Glutamatergic neuron (in vitro differentiated cells): ENCODE data around the gene AGAP1. TPM values are rescaled to one million over a fixed set of nuclear protein-coding genes. Genes with fewer than 3 reads are reported as not detected.
A peak's percentile ranks its signal among the peaks of the same experiment; 100 is the strongest.
"Not testable (repeated sequence)": the region's sequence is repeated elsewhere in the genome, so short reads cannot be mapped to it uniquely, and the experiment has no call there.

ENCODE experiments used
- DNase-seq: peaks from one replicate; pipeline ENCODE4 v3.0.0; 2022
- H3K27ac Mint-ChIP-seq: one replicate; pipeline ENCODE4 v1.8.0; 2020; ENCODE audit warnings: mild to moderate bottlenecking, mixed read lengths, inconsistent platforms; ENCODE audit not compliant: unreplicated experiment
- H3K27me3 Mint-ChIP-seq: one replicate; pipeline ENCODE4 v1.8.0; 2020; ENCODE audit warnings: mild to moderate bottlenecking, moderate library complexity, mixed read lengths, inconsistent platforms; ENCODE audit not compliant: unreplicated experiment
- H3K36me3 Mint-ChIP-seq: one replicate; pipeline ENCODE4 v1.8.0; 2020; ENCODE audit warnings: mild to moderate bottlenecking, mixed read lengths, inconsistent platforms; ENCODE audit not compliant: unreplicated experiment
- H3K4me1 Mint-ChIP-seq: one replicate; pipeline ENCODE4 v1.8.0; 2020; ENCODE audit warnings: mild to moderate bottlenecking, low read depth, mixed read lengths, inconsistent platforms; ENCODE audit not compliant: unreplicated experiment
- H3K4me3 Mint-ChIP-seq: one replicate; pipeline ENCODE4 v1.8.0; 2020; ENCODE audit warnings: mild to moderate bottlenecking, mixed read lengths, inconsistent platforms; ENCODE audit not compliant: unreplicated experiment
- H3K9me3 Mint-ChIP-seq: one replicate; pipeline ENCODE4 v1.8.0; 2020; ENCODE audit warnings: mild to moderate bottlenecking, moderate library complexity, mixed read lengths, inconsistent platforms; ENCODE audit not compliant: unreplicated experiment
- total RNA-seq: library from RNA; stranded (reverse); fragmentation: NEBNext Ultra II Directional; extraction: Animal tissue kit (Norgen Biotek cat#: 25700); gene quantifications from one replicate; pipeline ENCODE4 v1.2.1, GENCODE V29; 2021; ENCODE audit not compliant: unreplicated experiment
- TF ChIP-seq, protein P1 (sequence below): fragments of 200-600 bp; sonication (generic); IDR thresholded peaks from one replicate; pipeline ENCODE4 v1.5.0; 2021; ENCODE audit not compliant: partially characterized antibody, unreplicated experiment

Gene AGAP1
- total RNA-seq, 1 donor from 2014 or later = 153 TPM

DNA sequence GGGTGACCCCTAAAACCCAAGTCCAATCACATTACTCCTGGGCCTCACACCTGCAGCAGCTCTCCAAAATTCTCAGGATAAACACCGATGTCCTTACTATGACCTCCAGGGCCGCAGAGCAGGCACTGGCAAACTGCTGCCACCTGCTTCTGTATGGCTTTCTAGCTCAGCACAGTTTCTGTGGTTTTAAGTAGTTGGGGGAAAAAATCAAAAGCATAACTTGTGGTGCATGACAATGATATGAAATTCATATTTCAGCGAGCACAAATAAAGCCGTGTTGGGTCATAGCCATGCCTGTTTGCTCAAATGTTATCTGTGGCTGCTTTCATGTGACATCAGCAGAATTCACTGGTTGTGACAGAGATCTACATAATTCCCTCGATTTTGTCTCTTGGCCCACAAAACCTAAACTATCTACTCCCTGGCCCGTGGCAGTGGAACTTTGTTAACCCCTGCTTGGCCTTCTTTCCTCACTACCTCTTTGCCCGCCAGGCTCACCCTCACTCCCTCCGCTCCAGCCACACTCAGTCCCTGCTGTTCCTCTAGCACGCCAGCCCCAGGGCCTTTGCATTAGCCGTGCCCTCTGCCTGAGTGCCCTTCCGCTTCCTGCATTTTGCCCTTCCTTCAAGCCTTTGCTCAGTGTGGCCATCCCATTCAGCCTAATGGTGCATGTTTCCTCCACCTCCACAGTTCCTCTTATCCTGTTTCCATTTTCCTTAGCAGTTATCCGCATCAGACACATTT is 108.3 kb downstream of the AGAP1 start:
- Mint-ChIP-seq H3K9me3 (peaks cover 12% of the 10 kb centered on the region), H3K36me3 (peaks cover 7% of the 10 kb centered on the region), H3K27me3 (peaks cover 10% of the 10 kb centered on the region), H3K4me3 (no peak overlapping the region), H3K4me1 (peaks cover 20% of the 10 kb centered on the region), H3K27ac (no peak overlapping the region)
- DNase-seq = no peak
- TF ChIP-seq, protein P1, sequence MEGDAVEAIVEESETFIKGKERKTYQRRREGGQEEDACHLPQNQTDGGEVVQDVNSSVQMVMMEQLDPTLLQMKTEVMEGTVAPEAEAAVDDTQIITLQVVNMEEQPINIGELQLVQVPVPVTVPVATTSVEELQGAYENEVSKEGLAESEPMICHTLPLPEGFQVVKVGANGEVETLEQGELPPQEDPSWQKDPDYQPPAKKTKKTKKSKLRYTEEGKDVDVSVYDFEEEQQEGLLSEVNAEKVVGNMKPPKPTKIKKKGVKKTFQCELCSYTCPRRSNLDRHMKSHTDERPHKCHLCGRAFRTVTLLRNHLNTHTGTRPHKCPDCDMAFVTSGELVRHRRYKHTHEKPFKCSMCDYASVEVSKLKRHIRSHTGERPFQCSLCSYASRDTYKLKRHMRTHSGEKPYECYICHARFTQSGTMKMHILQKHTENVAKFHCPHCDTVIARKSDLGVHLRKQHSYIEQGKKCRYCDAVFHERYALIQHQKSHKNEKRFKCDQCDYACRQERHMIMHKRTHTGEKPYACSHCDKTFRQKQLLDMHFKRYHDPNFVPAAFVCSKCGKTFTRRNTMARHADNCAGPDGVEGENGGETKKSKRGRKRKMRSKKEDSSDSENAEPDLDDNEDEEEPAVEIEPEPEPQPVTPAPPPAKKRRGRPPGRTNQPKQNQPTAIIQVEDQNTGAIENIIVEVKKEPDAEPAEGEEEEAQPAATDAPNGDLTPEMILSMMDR = no peak

DNA sequence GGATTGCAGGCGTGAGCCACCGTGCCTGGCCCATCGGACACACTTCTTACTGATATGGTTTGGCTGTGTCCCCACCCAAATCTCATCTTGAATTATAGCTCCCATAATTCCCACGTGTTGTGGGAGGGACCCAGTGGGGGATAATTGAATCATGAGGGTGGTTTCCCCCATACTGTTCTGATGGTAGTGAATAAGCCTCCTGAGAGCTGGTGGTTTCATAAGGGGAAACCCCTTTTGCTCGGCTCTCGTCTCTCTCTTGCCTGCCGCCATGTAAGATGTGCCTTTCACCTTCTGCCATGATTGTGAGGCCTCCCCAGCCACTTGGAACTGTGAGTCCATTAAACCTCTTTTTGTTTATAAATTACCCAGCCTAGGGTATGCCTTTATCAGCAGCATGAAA is 109.1 kb downstream of the AGAP1 start:
- H3K27me3 Mint-ChIP-seq, H3K4me3 Mint-ChIP-seq, H3K36me3 Mint-ChIP-seq, DNase-seq, H3K27ac Mint-ChIP-seq: not testable (repeated sequence)
- peaks cover 28% of the 10 kb centered on the region for H3K4me1 Mint-ChIP-seq
- peaks cover 11% of the 10 kb centered on the region for H3K9me3 Mint-ChIP-seq

DNA sequence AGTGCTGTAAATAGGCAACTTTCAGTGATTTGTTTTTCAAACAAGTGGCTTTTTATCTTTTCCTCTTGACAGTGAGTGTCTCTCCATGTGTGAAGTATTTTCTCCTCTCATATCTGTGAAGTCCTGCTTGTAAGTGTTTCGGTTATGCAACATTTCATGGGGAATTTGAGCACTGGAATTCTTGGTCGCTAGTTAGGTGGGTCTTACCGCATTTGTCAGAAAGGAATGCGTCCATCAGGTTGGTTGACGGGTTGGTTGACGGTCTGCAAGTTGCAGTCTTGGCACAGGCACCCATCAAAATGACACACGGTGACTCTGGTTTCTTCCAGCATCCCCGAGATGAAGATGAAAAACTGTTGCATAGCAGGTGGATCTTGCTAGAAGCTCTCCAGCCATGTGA is 109.8 kb downstream of the AGAP1 start:
- H3K9me3 Mint-ChIP-seq = peaks cover 11% of the 10 kb centered on the region

DNA sequence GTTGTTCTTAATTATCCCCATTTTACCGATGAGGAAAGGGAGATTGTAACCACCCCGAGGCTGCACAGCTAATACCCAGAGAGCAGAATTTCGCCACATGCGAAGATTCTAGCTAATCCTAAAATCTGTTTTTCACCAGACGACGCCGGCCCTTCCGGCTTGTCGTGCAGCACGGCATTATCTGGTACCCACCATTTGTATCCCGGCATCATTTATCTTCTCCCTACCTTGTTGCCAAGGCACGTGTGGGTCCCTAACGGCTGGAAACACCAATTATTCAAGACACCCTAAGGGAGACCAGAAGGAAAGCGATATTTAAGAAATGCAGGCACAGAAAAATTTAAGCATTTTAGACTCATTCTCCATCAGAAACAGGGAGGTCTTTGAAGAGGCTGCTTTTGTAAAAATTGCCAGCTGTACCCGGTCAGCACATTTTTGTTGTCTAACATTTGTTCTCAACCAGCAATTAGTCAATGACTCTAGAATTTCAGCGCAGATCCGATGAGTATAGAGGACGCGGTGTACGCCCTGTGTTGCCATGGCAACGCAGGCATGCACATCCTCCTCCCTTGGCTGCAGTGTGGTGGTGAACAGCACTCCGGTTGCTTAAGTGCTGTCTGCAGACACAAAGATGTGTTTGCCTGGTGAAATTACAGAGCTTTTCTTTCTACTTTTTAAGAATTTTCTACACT is 111.6 kb downstream of the AGAP1 start:
- Mint-ChIP-seq H3K27me3 (peaks cover 17% of the 10 kb centered on the region), H3K4me3 (peak overlapping the region; percentile 74), H3K4me1 (peaks cover 35% of the 10 kb centered on the region), H3K27ac (peak overlapping the region; percentile 90), H3K9me3 (peaks cover 18% of the 10 kb centered on the region), H3K36me3 (peaks cover 7% of the 10 kb centered on the region)
- DNase-seq = peak; percentile 79
- TF ChIP-seq, protein P1 = no peak

More for the DNA sequence above, 109.8 kb downstream of the AGAP1 start:
- Mint-ChIP-seq H3K36me3 (peaks cover 7% of the 10 kb centered on the region), H3K27me3 (peaks cover 10% of the 10 kb centered on the region), H3K4me1 (peaks cover 32% of the 10 kb centered on the region), H3K27ac (no peak overlapping the region), H3K4me3 (no peak overlapping the region)
- TF ChIP-seq, protein P1 = no peak
- no peak for DNase-seq

DNA sequence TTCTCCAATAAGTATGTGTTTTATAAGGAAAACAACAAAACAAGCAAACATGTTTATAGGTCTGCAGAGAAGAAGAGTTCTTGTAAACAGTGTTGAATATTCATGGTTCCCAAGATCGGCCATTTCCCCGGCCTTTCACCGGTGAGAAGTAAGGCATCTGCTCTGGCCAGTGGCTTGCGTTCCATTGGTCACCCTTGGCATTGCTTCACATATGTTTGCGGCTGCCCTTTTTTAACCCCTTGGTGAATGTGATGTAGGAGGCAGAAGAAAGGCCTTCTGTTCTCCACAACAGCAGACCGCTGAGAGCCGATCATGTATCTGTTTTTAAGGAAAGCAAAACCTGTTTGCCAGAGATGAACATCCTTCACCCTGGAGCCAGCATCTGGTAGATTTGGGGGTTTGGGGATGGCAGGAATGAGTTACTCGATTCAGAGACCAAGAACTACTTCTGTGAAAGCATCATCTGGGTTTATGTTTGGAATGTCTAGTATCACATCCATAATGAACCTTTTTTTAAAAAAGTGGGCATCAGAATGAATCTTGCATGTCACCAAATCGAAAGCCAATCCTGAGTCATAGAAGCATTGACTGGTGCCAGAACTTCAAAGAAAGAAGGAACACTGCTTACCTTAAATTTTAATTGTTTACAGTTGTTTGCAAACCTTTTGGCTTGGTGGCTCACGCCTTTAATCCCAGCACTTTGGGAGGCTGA is 112.3 kb downstream of the AGAP1 start:
- Mint-ChIP-seq H3K4me3 (peak overlapping the region; percentile 74), H3K27ac (peak overlapping the region; percentile 90)

More for the DNA sequence above, 112.3 kb downstream of the AGAP1 start:
- TF ChIP-seq, protein P1 = no peak
- DNase-seq = peak; percentile 49
- Mint-ChIP-seq H3K27me3 (peaks cover 18% of the 10 kb centered on the region), H3K36me3 (peaks cover 7% of the 10 kb centered on the region), H3K4me1 (peaks cover 42% of the 10 kb centered on the region), H3K9me3 (peaks cover 21% of the 10 kb centered on the region)
